GM19438 (cell line): ENCODE measurements around the gene NEAT1.

Source experiments
- ATAC-seq: cut with Tn5 transposase; IDR thresholded peaks from one replicate; pipeline ENCODE4 v1.9.1; 2021; ENCODE audit warnings: low read depth; ENCODE audit not compliant: unreplicated experiment

NEAT1 gene

DNA sequence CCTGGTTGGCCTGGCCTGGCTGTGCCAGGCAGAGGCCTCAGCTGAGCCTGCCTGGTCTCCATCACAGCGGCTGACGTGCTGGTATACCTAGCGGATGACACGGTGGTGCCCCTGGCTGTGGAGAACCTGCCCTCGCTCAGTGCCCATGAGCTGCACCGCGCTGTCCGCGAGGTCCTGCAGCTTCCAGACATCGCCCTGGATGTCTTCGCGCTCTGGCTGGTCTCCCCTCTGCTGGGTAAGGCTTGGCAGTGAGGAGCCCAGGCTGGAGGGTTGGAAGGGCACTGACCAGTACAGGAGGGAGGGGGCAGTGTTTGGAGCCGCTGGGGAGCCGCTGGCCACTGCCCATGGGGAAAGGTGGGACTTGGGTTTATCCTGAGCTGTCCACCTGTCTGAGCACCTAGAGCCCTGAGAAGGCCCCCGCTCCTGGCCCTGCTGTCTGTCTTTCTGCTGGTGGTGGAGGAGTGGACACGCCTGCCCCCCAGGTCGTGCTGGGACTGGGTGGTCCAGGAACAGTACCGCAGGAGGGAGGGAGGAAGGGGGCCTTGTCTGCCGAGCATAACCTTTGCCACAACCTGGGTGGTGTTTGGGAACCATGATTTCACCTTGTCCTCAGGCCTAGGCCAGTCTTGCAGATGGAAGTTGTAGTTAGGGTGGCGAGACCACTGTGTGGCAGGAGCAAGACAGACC is 33.2 kb upstream of the NEAT1 start:
- ATAC-seq: no peak

GRCh38 chr11:65390099-65390941 is 32.3 kb upstream of the NEAT1 start:
- no peak for ATAC-seq

GRCh38 chr11:65390996-65391395 is 31.6 kb upstream of the NEAT1 start:
- no peak for ATAC-seq

DNA sequence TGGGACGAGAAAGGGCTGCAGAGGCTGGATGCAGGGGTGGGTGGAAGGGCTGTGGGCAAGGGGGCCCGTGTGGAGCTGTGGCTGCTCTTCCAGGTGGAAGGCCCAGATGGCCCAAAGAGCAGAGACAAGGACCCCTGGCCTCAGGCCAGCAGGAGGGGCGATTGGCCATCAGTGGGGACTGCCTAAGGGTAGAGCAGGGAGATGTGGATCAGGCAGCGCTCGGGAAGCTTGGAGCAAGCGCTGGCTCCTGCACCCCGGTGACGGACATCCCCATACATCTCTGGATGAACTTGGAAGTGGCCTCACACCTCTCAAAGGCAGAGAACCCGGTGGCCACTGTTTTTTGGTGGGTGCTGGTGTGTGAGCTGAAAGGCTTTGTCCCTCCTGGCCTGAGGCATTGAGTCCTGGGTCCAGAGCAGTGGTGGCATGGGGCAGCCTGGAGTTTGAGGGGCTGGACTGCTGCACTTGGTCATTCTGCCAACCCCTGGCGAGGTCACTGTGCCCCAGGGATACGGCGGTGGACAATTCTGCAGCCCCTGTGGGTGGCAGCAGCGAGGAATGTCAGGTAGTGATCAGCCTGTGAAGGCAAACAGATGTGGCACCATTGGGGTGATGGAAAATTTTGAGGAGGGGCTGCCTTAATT is 30.3 kb upstream of the NEAT1 start:
- no peak for ATAC-seq

- no peak for ATAC-seq
Observed at GRCh38 chr11:65392899-65393298, 29.7 kb upstream of the NEAT1 start.

DNA sequence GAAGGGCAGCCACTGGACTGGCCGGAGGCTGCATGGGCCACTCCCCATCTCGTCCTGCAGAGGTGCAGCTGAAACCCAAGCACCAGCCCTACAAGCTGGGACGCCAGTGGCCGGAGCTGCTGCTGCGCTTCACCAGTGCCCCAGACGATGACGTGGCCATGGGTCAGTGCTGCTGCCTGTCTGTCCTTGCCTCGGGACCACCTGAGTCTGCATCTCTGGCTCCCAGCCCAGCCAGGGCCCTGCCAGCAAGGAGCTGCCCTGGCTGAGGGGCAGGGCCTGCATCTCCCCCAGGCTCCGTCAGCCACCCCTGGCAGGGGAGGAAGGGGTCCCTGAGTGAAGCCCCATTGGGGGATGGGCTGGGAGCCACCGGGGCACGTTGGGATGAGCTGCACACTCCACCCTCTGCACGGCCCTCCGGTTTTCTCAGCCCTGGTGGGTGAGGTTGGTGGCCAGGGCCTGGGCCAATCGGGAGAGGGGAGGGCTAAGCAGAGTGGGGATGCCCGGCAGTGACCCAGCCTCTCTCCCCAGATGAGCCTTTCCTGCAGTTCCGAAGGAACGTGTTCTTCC is 29.0 kb upstream of the NEAT1 start:
- no peak for ATAC-seq

DNA sequence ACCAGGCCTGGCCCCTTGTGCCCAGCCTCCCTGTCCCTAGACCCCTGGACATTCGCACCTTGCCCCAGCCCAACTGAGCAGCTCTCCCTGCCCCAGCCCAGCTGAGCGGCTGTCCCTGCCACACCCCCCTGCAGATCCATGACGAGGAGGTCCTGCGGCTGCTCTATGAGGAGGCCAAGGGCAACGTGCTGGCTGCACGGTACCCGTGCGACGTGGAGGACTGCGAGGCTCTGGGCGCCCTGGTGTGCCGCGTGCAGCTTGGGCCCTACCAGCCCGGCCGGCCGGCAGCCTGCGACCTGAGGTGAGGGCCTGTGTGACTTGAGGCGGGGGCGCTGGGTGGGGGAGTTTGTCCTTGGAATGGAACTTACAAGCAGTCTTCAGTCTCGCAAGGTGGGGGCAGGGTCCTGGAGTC is 28.5 kb upstream of the NEAT1 start:
- ATAC-seq: no peak

DNA sequence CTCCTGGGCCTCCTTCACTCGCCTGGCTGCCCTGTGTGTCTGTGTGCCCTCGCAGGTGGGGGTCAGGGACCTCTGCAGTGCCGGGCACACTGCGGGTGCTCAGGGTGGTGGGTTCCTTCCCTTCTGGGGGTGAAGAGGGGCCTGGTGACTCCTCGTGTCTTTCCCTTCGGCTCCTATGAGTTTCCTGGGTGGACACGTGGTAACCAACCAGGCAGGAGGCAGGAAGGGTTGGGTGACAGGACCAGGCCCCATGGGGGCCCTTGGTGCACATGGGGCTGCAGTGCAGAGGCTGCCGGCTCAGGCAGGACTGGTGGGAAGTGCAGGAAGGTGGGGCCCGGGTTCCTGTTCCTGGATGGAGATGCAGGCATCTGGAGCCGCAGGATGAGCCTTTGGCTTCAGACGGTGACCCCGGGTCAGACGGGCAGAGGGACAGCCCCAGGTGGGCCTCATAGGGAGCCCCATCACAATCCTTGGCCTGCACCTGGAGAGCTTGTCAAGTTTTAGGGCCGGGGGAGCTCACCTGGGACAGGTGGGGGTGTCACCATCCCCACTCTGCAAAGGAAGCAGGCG is 26.6 kb upstream of the NEAT1 start:
- ATAC-seq: no peak

GRCh38 chr11:65396769-65397745 is 25.5 kb upstream of the NEAT1 start:
- ATAC-seq: no peak

DNA sequence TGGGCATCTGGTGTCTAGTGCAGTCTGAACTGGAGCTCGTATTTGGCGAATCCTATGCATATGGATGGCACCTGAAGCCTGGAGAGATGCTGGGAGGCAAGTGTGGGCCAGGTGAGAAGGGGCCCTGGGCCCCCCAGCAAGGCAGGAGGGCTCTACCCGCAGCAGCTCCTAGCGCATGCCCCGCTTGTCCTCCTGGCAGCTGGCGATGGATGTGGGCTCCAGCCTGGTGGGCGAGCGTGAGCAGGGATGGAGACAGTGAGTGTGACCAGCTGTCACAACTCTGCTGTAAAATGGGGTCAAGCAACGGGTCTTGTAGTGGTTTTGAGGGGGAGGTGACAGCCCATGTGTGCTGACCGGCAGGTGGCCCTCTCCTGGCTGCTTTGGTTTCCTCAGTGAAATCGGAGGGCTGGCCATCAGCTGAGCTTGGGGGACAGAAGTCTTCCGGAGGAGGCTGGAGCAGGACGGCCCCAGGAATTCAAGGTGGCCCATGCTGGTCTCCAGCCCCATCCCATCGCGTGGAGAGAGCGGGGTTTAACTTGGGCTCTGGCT is 24.2 kb upstream of the NEAT1 start:
- no peak for ATAC-seq

GRCh38 chr11:65399249-65399648 is 23.3 kb upstream of the NEAT1 start:
- no peak for ATAC-seq

- no peak for ATAC-seq
Observed at GRCh38 chr11:65399845-65400244, 22.8 kb upstream of the NEAT1 start.

DNA sequence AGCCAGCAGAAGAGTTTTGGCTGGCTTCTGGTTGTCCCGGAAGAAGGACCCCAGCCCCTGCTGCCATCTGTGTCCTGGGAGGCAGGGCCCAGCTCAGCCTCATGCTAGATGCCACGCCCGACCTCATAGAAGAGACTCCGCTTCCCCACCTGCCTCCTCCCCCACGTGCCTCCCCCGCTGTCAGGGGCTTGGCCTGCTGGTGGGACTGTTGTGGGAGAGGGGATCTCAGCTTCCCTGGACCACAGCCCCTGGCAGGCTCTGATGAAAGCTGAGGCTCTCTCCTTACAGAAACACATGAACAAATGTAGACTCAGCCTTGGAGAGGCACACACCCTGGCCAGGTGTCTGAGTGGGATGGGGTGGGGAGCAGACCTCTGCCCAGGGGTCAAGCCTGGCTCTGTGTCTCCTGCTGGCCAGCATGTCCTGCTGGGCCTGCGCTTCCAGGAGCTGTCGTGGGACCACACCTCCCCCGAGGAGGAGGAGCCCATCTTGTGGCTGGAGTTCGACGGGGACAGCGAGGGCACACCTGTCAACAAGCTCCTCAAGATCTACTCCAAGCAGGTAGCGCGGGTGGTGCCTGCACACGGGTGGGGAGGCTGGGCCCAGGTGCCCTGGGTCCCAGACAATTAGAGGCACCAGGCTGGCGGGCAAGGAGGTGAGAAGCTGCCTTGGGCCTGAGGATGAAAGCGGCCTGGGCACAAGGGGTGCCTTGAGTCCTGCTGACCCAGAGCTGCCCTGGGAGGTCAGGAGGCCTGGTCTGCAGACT is 22.1 kb upstream of the NEAT1 start:
- no peak for ATAC-seq

- ATAC-seq: no peak
Observed at GRCh38 chr11:65401073-65401802, 21.4 kb upstream of the NEAT1 start.

DNA sequence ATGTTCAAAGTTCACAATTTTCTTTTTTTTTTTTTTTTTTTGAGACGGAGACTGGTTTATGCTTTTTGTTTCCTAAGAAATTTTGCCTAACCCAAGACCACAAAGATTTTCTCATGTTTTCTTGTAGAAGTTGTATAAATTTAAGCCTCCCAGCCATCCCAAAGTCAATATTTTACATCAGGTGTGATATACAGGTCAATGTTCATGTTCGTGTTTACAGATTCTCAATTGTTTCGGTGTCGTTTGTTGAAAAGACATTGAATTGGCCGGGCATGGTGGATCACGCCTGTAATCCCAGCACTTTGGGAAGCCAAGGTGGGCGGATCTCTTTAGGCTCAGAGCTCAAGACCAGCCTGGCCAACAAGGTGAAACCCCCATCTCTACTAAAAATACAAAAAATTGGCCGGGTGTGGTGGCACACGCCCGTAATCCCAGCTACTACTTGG is 20.8 kb upstream of the NEAT1 start:
- ATAC-seq: no peak

GRCh38 chr11:65402790-65403189 is 19.8 kb upstream of the NEAT1 start:
- ATAC-seq: no peak

DNA sequence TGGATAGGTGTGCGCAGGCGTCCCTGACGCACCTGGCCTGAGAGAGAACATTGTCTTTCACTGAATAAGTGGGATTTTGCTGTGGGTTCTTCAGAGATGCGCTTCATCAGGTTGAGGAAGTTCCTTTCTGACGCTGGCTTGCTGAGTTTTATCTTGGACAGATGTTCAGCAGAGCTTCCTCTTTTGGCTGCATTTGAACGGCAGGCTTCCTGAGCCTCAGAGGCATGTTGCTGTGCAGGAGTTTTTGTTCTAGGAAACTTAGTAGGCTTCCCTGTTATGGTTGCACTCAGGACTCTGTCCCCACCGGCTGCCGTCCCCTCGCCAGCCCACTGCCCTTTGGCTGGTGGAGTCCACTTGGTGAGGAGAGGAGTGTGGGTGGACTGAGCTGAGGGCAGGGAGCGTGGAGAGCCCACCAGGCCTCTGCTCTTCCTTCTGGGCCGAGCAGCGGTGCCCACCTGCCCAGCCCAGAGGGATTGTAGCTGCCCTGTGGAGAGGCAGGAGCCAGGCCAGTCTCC is 18.9 kb upstream of the NEAT1 start:
- no peak for ATAC-seq

DNA sequence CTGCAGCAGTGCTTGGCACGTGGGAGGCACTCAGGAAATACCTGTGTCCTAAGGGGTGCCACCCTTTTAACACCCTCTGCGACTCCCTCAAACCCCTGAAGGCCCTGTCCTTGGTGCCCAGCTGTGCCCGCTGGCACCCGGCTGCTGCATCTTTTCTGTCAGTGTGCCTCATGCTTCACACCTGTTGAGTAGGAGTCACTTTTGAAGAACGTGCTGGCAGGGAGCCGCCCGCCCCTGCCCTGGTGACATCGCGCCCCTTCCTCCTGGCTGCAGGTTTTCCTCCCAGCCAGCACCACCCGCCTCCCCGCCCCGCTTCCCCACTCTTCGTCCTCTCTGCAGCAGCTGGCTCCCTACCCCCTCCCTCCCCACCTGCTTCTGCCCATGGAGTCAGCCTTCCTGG is 18.4 kb upstream of the NEAT1 start:
- ATAC-seq: no peak
